Stimulated activated CD8-positive, alpha-beta memory T cell treated with anti-CD3 and anti-CD28 coated beads, Interleukin-7, amount 100 ng/mL, for 1 hour (primary cell): ENCODE measurements around the gene MYNN.
"Not testable (repeated sequence)": the region's sequence is repeated elsewhere in the genome, so short reads cannot be mapped to it uniquely, and the experiment has no call there.

ENCODE experiments used
- DNase-seq, 2 donors: peaks; one replicate each; pipeline ENCODE4 v3.0.0-alpha.2; 2020; ENCODE audit warnings: low read depth in 2 of 2

The MYNN gene

DNA sequence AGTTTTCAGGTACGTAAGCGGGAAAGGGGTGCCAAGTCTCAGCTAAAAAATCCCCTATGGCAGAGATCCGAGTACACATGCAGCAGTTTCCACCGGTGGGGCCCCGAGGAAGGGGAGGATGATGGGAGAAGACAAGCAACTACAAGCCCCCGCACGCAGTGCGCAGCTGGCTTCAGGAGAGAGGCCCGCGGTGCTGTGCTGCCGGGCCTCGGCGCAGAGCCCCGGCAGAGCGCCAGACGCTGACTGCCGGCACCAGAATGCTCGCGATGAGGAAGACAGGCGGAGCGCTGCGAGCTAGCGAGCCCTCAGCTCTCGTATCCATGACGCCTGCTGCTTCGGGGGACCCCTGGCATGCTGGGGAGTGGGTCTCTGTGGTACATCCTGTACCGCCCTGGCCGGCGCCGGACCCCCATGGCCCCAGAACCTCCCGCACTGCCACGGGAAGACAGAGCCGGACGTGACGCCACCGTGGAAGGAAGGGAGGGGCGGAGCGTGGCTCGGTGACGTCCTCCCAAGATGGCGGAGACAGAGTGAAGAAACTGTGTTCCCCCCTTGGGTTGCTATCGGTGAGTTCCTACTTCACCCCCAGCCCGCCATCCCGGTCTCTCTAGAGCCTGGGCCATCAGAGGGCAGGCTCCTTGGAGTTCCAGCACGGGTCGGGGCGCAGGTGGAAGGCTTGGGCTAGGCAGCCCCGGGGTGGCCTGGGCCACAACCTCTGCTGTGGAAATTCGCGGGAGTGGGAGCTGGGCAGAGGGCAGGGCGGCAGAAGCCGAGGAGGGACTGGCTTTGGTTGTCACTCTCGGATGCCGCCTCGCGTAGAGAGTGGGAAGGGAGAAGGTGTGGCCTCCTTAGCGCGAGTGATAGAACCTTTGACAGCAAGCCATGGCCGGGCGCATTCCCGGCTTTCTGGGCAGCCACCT lies at the start of gene MYNN:
Gene MYNN (plus strand): TSS at position 500 of the 920 bp plus-strand sequence. CDS start 900 bp downstream, outside the sequence.
- DNase-seq: peak; percentile 84 to 87

DNA sequence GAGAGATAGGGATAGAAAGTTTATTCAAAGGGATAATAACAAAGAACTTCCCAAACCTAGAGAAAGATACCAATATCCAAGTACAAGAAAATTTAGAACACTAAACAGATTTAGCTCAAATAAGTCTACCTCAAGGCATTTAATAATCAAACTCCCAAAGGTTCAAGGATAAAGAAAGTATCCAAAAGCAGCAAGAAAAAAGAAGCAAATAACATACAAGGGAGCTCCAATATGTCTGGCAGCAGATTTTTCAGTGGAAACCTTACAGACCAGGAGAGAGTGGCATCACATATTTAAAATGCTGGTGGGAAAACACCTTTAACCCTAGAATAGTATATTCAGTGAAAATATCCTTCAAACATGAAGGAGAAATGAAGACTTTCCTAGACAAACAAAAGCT lies 41.3 kb upstream of the MYNN start:
- not testable (repeated sequence) for DNase-seq

DNA sequence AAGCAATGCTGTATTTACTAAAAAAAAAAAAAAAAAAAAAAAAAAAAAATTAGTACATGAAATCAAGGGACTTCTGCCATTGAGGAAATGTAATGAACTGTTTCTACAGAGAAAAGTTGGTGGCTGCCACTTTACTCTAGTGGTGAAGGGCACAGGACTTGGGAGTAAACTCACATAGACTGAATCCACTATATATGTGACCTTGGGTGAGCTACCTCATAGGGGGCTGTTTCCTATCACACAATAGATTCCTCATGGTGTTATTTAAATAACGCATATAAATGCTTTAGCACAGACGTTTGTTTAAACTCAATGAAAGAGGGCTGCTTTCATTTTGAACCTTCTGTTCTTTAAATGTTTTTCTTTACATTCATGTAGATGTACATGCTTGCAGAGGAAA lies 34.1 kb upstream of the MYNN start:
- no peak for DNase-seq

DNA sequence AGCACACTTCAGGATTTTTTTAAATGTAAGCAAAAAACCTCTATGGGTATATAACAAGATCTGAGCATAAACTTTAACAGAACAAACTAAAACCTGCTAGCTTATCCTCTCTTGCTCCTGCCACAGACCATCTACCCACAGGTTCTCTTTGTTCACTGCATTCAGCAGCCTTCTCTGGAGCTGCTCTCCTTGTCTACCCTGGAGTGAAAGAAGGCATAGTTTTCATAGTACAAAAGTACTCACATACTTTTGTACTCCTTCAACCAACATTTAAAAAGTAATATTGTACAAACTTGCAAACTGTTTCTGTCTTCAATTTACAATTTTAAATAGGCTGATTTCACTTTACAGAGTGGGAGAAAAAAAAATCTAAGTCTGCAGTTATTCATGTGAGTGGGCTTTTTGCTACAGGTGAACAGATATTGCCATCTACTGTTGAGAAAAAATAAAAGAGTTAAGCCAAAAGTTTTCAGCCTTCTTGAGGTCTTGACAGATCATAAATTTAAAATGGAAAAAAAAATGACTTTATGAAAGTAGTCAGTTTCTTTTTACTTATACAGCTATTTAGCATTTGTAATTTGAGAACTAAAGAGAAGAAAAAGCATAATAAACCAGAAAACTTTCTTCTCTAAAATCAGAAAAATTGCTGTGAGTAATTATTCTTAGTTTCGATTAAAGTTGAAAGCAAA lies 28.7 kb upstream of the MYNN start:
- DNase-seq: no peak

DNA sequence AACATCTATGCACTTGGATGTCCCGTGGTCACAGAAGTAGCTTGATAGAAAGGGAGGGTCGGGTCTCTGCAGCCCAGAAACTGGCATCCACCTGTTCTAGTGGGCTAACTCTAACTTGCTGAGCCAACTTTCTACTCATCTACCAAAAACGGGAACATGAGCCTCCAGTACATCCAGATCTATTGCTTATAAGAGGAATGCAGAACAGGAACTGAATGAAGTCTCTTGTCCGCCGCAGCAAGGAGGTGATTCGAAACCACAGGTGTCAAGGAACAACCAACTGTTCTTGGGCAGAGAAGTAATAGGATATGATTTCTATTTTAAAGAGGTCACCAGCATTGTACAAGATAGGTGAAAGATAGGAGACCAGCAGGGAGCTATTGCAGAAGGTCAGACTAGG lies 26.3 kb upstream of the MYNN start:
- no peak for DNase-seq

DNA sequence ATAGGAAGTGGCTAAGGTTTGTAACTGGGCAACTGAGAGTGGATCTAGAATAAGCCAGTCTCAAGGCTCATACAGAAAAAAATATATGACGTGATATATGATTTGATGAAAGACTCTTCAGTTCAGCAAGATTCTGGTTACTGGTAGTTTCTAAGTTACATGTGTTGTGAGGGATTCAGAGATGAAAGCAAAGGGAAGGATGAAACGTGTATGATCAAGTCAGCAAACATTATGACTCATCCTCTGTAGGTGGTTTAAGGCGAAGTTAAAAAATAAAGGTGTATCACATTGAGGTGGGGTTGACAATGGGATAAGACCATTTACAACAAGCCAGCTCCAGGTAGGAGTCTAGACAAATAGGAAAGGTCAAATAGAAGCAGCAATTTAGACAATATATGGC lies 24.5 kb upstream of the MYNN start:
- no peak for DNase-seq

DNA sequence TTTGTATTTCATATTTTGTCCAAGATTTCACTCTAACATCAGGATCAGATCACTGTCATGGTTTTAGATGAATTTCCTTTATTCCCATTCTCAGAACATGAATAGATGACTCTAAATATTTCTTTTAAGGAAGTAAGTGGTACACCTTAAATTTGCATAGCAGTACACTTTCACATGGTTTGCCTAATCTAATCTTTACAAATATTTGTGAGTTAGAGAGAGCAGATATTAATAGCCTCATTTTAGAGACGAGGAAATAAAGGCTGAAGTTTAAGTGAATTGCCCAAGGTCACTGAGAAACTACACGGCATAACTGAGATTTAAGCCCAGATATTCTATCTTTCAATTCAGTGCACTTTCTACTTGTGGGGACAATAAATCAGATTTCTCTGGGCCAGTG lies 22.5 kb upstream of the MYNN start:
- DNase-seq: no peak

DNA sequence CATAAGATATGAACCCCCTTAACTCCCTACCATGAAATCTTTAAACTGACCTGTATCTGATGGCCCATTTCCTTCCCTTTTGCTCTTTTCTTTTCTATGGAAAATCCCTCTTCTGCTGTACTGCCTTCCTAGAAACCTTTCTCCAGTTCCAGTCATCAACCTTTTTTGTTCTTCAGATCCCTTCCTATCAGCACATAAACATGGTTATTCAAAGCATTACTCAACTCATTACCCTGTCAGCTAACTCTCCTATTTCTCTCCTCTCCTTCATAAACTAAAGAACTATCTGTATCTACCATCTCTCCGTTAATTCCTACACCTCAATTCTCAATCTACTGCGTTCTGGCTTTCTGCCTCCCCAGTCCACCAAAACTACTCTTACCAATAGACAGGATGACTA lies 21.3 kb upstream of the MYNN start:
- DNase-seq: no peak

DNA sequence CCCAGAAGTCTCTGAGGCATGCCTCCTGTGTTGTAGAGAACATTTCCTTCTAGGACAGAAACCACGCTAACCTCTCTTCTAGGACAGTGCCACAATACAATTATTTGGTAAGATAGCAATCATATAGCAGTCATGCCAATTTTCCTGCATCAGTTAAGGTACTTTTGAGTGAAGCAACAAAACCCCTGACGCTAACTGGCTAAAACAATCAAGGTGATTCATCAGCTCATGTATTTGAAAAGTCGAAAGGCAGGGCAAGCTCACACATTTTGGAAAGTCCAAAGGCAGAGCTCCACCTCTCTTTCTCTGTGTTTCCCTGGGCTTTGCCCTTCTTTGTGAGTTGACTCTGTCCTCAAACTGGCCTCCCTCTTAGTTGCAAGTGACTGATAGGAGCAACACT lies 18.5 kb upstream of the MYNN start:
- DNase-seq: no peak

DNA sequence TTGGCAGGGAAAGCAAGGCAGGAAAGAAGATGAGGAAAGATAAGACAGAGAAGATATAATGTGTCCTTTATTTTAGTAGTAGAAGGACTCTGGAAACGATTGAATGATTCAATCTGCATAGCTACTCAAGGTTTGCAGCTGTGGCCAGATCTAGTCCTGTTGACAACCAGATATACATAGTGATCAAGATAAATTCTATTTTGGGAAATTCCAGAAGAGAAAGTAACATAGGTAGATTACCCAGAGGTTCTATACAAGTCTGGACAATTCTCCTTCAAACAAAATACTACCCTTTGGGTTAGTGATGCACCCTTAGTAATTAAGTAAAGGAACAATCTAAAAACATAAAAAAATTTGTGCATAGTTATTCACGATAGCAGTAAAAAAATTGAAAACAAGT lies 17.7 kb upstream of the MYNN start:
- DNase-seq: no peak

DNA sequence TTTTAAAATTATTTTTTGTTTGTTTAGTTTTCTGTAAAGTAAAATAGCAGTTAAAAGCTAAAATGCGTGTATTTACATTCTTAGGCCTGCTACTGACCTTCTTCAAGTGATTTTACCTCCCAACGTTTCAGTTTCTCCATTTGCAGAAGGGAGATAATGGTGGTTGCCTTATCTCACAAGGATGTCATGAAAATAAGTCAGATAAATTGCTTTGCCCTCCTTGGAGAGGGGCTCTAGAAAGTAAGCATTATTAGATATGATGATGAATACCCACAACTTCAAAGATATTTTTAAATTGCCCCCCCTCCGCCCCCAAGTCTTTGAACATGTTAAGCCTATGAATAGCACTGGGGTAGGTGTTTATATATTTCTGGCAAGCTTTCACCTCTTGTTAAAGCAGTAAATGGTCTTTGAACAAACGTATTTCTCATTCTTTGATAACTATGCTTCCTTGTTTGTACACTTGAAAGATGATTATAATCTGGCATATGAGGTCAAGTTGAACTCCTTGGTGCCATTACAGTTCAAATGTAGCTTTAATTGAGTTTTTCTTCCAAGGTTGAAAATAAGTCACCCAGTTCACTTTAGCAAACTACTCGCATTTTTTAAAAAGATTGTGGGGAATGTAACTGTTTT lies 14.7 kb upstream of the MYNN start:
- DNase-seq: no peak

DNA sequence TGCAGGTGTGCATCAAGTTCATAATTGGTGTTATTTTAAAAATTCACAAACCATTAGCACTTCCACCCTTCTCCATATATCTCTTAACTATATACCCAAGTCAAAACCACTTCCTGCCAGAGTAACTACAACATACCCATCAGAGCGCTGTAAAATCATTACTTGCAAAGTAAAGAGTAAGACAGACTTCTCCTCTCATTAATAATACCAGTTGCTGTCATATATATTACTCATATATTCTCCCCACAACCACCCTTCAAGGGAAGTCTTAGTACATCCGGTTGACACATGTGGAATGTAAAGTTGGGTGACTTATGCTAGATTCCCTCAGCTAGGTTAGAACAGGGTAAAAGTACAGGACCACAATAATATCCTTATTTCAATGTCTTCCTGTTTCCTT lies 13.9 kb upstream of the MYNN start:
- no peak for DNase-seq

DNA sequence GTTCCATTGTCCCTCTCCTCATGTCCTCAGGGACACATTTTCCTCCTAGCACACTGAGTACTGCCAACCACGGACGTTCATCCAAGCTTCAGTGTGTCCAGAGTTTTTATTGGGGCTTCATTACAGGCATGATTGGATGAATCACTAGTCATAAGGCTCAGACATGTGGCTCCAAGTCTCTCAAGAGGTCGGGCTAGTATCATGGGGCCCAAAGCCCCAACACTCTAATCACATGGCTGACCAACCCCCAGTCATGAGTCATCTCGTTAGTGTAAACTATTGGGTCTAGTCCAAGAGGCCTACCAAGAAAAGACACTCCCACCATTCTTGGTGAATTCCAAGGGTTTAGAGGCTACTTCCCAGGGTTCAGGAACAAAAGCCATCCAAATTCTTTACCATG lies 12.7 kb upstream of the MYNN start:
- DNase-seq: no peak

DNA sequence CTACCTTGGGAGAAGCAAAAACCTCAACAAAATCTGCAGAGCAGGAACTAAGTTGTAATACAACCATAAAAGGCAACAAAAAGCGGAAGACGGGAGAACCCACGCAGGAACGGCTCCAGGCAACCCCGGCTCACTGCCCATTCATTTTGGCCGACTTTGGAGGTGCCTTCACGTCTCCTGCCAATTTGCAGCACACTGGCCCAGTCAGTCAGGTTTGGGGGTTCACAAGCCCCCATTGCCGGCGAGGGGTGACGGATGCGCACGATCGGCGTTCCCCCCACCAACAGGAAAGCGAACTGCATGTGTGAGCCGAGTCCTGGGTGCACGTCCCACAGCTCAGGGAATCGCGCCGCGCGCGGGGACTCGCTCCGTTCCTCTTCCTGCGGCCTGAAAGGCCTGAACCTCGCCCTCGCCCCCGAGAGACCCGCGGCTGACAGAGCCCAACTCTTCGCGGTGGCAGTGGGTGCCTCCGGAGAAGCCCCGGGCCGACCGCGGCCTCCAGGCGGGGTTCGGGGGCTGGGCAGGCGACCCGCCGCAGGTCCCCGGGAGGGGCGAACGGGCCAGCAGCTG lies 8.8 kb upstream of the MYNN start:
- peak in 1 of 2 donors; percentile 29 for DNase-seq

DNA sequence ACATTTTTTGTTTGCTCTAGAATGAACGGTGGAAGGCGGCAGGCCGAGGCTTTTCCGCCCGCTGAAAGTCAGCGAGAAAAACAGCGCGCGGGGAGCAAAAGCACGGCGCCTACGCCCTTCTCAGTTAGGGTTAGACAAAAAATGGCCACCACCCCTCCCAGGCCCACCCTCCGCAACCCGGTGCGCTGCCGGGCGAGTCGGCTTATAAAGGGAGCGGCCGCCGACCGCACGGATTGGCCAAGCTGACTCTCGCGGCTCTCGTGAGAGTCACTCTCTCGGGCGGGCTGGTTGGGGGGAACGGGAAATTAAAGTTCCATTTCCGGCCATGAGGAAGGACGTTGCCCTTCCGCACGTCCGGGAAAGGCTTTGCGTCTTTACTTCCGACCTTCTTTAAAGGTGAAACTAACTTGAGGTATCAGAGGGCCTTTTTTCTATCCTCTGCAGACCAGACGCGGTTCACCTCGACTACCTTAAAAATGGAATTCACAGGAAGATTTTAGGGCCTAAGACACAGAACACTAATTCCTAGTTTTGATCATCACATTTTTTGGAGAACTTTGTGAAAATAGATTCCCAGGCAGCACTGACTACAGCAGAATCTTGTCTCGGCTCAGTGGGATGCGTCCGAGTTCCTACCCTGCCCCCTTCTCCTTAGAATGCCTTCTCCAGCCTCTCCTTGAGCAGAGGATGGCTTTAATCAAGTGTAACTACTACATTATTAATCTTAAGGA lies 8.1 kb upstream of the MYNN start, which contains the start of gene TERC:
Gene TERC (minus strand): TSS at position 179 of the 731 bp plus-strand sequence.
- DNase-seq: peak; percentile 81 to 84

DNA sequence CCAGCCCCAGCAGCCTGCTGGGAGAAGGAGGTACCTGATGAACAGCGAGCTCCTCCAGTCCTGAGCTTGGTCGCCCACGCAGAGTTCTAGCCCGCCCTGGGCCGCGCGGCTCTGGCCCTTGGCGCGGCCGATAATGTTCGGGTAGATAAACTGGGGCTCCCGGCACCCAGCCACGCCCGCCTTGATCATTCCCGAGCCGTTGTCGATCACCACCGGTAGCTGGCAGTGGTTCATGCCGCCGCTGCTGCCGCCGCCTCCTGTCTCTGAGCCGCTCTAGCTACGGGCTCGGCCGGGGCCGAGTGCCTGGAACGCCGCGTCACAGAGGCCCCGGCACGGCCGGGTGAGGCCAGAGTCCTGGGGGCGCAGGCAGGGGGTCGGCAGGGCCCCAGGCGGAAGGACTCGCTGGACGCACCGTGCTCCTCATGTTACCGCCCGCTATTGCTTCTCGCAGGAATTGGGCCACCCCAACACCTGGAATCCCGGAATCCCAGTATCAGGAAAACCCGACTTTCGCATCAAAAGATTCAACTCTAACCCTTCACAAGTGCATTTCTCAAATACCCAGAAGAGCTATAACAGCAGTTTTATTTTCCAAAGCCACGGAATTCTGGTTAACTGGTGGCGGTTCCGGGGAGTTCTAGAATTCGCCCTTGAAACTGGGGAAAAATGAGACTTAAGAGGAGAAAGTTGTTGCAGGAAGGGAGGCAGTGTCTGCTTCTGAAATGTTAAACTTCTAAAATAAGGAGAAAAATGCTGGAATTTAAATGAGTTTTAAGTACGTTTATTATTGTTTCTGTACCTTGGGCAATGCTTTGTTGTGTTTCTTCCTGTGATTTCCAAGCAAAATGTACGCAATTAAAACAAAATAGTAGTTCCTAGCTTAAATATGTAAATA lies 3.7 kb upstream of the MYNN start, which contains the start of gene ACTRT3:
Gene ACTRT3 (minus strand): TSS at position 275 of the 895 bp plus-strand sequence. CDS start 41 bp downstream, at position 234.
- peak in 1 of 2 donors; percentile 32 for DNase-seq

DNA sequence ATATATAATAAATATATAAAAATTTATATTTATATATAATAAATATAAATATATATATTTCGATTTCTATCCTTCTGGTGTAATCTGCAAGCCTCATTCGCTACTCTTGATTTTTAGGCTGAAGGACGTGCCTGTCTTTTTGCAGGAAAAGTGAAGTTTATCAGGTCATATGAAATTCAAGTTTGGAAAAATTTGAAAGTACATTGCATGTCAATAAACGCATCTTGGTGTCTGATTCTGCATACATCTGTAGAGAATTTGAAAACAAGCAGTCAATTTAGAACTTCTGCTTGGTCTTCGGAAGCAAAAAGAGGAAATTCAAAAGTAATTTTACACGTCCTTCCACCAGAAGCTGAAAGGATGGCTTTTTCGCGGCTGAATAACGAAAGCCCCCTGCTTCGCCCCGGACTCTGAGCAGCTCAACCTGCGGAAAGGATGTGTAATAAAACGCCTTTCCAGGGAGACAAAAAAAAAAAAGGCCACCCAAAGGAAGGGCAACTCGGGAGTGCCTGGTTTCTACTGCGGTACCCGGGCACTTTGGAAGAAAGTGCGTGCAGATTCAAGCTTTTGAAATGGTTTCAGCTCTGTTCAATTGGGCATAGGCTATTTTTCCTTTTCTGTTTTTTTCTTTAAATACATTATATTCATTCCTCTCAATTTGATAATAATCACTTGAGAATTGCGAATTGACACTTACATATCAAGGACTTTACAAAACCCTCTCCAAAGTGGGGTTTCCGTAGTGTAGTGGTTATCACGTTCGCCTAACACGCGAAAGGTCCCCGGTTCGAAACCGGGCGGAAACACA lies 1.5 kb upstream of the MYNN start:
- DNase-seq: peak in 1 of 2 donors; percentile 41

DNA sequence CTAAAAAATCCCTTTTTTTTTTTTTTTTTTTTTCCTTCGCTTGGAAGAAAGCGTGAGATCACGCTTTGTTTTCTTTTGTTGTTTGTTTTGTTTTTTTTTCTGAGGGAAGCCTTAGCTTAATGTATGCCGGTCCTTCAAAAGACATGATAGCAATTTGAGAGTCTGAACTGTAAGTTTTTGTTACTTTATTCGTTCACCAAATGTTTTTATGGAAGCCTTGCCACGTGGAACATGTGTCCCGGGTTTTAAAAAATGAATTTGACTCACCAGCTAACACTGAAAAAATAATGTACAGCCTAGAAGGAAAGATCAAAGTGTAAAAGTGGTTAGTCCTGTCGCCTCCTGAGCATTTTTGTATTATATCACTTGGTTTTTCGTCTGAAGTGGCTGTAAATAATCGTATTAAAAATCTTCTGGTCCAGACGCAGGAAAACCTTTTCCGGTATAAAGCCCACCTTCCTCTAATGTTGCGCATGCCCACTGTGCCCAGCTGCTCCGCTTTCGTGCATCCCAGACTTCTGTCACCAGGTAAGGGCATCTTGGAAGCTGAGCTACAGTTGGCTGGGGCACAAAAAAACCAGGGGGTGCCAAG lies 795 bp upstream of the MYNN start:
- DNase-seq: peak in 1 of 2 donors; percentile 43

DNA sequence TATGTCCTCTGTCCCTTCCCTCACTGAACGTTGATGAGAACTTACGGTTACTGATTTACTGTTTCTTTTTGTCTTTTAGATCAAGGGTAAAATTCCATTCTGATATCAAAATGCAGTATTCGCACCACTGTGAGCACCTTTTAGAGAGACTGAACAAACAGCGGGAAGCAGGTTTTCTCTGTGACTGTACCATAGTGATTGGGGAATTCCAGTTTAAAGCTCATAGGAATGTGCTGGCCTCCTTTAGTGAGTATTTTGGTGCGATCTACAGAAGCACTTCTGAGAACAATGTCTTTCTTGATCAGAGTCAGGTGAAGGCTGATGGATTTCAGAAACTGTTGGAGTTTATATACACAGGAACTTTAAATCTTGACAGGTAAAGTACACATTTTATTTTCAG lies 990 bp downstream of the MYNN start:
- no peak for DNase-seq
